A549 (cell line): Measurements from ENCODE around the gene POU3F3. TPM values are rescaled to one million over a fixed set of nuclear protein-coding genes. Genes with fewer than 3 reads are reported as not detected.

Source experiments
- ATAC-seq, 2 experiments: fragments of 200-7000 bp in 1 of 2; fragments of >200 bp in 1 of 2; cut with Nextera tagmentation in 1 of 2; cut with Tn5 transposase in 1 of 2; 3 replicates each; pipeline versions ENCODE4 v1.8.0 to v1.9.1; 2018 to 2020; ENCODE audit warnings: mild to moderate bottlenecking in 1 of 2, moderate library complexity in 1 of 2
- CTCF ChIA-PET: fragments of 300-600 bp; sonication (Branson Sonifier 250); formaldehyde crosslinking; extraction: SDS; loops from one replicate; lab custom pipeline; 2021; ENCODE audit warnings: antibody characterized with exemption, inconsistent platforms; lab: Yijun Ruan, JAX
- POLR2A ChIA-PET: fragments of 350-600 bp; formaldehyde crosslinking; extraction: SDS; loops from one replicate; lab custom pipeline; 2021; ENCODE audit warnings: antibody characterized with exemption, inconsistent platforms; lab: Yijun Ruan, JAX
- DNase-seq, 2 experiments: peaks; one replicate each; pipeline versions ENCODE4 v3.0.0 to v3.0.0-alpha.2; 2011 to 2016; ENCODE audit warnings: low read depth in 1 of 2, low spot score in 1 of 2
- FAIRE-seq: peaks from 2 replicates; lab custom pipeline; 2011; peaks lifted over from hg19 to GRCh38; lab: Jason Lieb, UNC
- H3K27ac ChIP-seq, 2 experiments: fragments of >200 bp; sonication (Bioruptor Twin); formaldehyde crosslinking; 3 replicates each; pipeline ENCODE4 v1.5.1; 2016 to 2017
- H3K4me1 ChIP-seq: fragments of >200 bp; sonication (Bioruptor Twin); formaldehyde crosslinking; 3 replicates; pipeline ENCODE4 v1.6.1; 2016
- H3K4me2 ChIP-seq: fragments of >200 bp; sonication (Bioruptor Twin); formaldehyde crosslinking; 3 replicates; pipeline ENCODE4 v1.6.1; 2016
- H3K4me3 ChIP-seq: fragments of >200 bp; sonication (Bioruptor Twin); formaldehyde crosslinking; 3 replicates; pipeline ENCODE4 v1.5.1; 2016
- H3K9me3 ChIP-seq: fragments of >200 bp; sonication (Bioruptor Twin); formaldehyde crosslinking; 3 replicates; pipeline ENCODE4 v1.6.1; 2016
- ATOH8 ChIP-seq: fragments of 250-450 bp; sonication (Bioruptor Pico); IDR thresholded peaks from 2 replicates; pipeline ENCODE4 v1.5.0; 2020; ENCODE audit warnings: low read depth, mild to moderate bottlenecking, moderate library complexity
- BCL3 ChIP-seq: fragments of >200 bp; sonication (Bioruptor Twin); formaldehyde crosslinking; IDR thresholded peaks from 3 replicates; pipeline ENCODE4 v1.6.1; 2016
- CBX2 ChIP-seq: fragments of 200-600 bp; sonication (generic); IDR thresholded peaks from 2 replicates; pipeline ENCODE4 v1.6.1; 2016; ENCODE audit warnings: low read depth, mild to moderate bottlenecking, borderline replicate concordance
- CHD2 ChIP-seq: fragments of 150-350 bp; IDR thresholded peaks from 2 replicates; pipeline ENCODE4 v1.6.1; 2014; ENCODE audit warnings: low read length; ENCODE audit not compliant: partially characterized antibody
- EHMT2 ChIP-seq: fragments of 200-600 bp; sonication (generic); IDR thresholded peaks from 2 replicates; pipeline ENCODE4 v1.6.1; 2016; ENCODE audit warnings: antibody characterized with exemption, low read depth, mild to moderate bottlenecking, moderate library complexity
- ESRRA ChIP-seq: fragments of 150-350 bp; IDR thresholded peaks from 2 replicates; pipeline ENCODE4 v1.6.1; 2014; ENCODE audit warnings: mild to moderate bottlenecking, low read length, borderline replicate concordance
- HEYL ChIP-seq: fragments of 250-450 bp; sonication (Bioruptor Pico); IDR thresholded peaks from 2 replicates; pipeline ENCODE4 v1.8.0; 2021; ENCODE audit warnings: mild to moderate bottlenecking, moderate library complexity
- HOXA7 ChIP-seq: fragments of 250-450 bp; sonication (Bioruptor Pico); IDR thresholded peaks from 2 replicates; pipeline ENCODE4 v1.5.0; 2020; ENCODE audit warnings: mild to moderate bottlenecking, moderate library complexity
- HOXB5 ChIP-seq: fragments of 250-450 bp; sonication (Bioruptor Pico); IDR thresholded peaks from 2 replicates; pipeline ENCODE4 v1.5.0; 2020; ENCODE audit warnings: mild to moderate bottlenecking, moderate library complexity
- JUN ChIP-seq, 2 experiments: fragments of >200 bp; sonication (Bioruptor Twin); formaldehyde crosslinking; IDR thresholded peaks; 2 replicates in 1 of 2; 3 replicates in 1 of 2; pipeline ENCODE4 v1.6.1; 2016 to 2017
- JUNB ChIP-seq: fragments of >200 bp; sonication (Bioruptor Twin); formaldehyde crosslinking; IDR thresholded peaks from 2 replicates; pipeline ENCODE4 v1.6.1; 2016
- MAZ ChIP-seq: fragments of 150-350 bp; IDR thresholded peaks from 2 replicates; pipeline ENCODE4 v1.6.1; 2014; ENCODE audit warnings: antibody characterized with exemption, low read depth, low read length, borderline replicate concordance
- POLR2AphosphoS2 ChIP-seq: conservative IDR thresholded peaks from 2 replicates; pipeline ENCODE4 v1.6.1; 2012; ENCODE audit warnings: low read length, improper control_type of control experiment, inconsistent platforms
- RARB ChIP-seq: fragments of 250-450 bp; sonication (Bioruptor Pico); IDR thresholded peaks from 2 replicates; pipeline ENCODE4 v1.8.0; 2021; ENCODE audit warnings: mild to moderate bottlenecking, moderate library complexity
- RNF2 ChIP-seq: fragments of 200-600 bp; sonication (generic); IDR thresholded peaks from 2 replicates; pipeline ENCODE4 v1.6.1; 2016; ENCODE audit warnings: low read depth, mild to moderate bottlenecking, antibody characterized with exemption, moderate library complexity, borderline replicate concordance
- SREBF2 ChIP-seq: fragments of 450-650 bp; IDR thresholded peaks from 2 replicates; pipeline ENCODE4 v1.6.1; 2014; ENCODE audit warnings: mild to moderate bottlenecking, moderate library complexity
- TFCP2L1 ChIP-seq: fragments of 250-450 bp; sonication (Bioruptor Pico); IDR thresholded peaks from 2 replicates; pipeline ENCODE4 v1.5.0; 2021; ENCODE audit warnings: mild to moderate bottlenecking
- TP53 ChIP-seq: fragments of 250-450 bp; sonication (Bioruptor Pico); IDR thresholded peaks from 2 replicates; pipeline ENCODE4 v1.5.0; 2021; ENCODE audit warnings: mild to moderate bottlenecking, moderate library complexity
- ZFP36 ChIP-seq: fragments of 450-650 bp; IDR thresholded peaks from 2 replicates; pipeline ENCODE4 v1.6.1; 2014; ENCODE audit warnings: borderline replicate concordance; ENCODE audit not compliant: partially characterized antibody
- ZNF302 ChIP-seq: fragments of 250-450 bp; sonication (Bioruptor Pico); IDR thresholded peaks from 2 replicates; pipeline ENCODE4 v1.9.0; 2021; ENCODE audit warnings: inconsistent platforms, mild to moderate bottlenecking, moderate library complexity
- WGBS: methylation state at CpG from one replicate; pipeline ENCODE4 v1.1.6; 2017; ENCODE audit errors: missing lambda C conversion rate; 5-methylcytosine and 5-hydroxymethylcytosine counted together
- polyA plus RNA-seq, 4 experiments: library from polyadenylated mRNA; depleted of rRNA in 3 of 4; stranded (reverse); fragments of >200 nt; fragmentation: RNase III in 1 of 4; extraction: RNeasy Plus Mini Kit Qiagen cat#74134 plus additional on column Dnase treatment in 1 of 4; gene quantifications; 2 replicates in 3 of 4; 3 replicates in 1 of 4; pipeline ENCODE4 v1.2.3, GENCODE V29; 2011 to 2017
- TF ChIP-seq, protein P1 (sequence below): fragments of 450-650 bp; IDR thresholded peaks from 2 replicates; pipeline ENCODE4 v1.6.1; 2014; ENCODE audit warnings: antibody characterized with exemption
- TF ChIP-seq, protein P2 (sequence below): fragments of >200 bp; sonication (Bioruptor Twin); formaldehyde crosslinking; IDR thresholded peaks from 3 replicates; pipeline ENCODE4 v1.5.1; 2016
- TF ChIP-seq, protein P3 (sequence below): fragments of 250-450 bp; sonication (Bioruptor Pico); IDR thresholded peaks from 2 replicates; pipeline ENCODE4 v1.5.0; 2021; ENCODE audit warnings: mild to moderate bottlenecking, moderate library complexity, borderline replicate concordance
- TF ChIP-seq, protein P4 (sequence below): fragments of 200-600 bp; sonication (generic); IDR thresholded peaks from 2 replicates; pipeline ENCODE4 v1.6.1; 2016; ENCODE audit warnings: antibody characterized with exemption, mild to moderate bottlenecking, moderate library complexity

Gene POU3F3
- polyA plus RNA-seq, 2 of the 4 experiments (the other 2 are of a cell fraction): 0.03 TPM; not detected in 1

- ChIA-PET CTCF (interaction anchor here (0.5 to 1.3 kb wide), 2 partner anchors 25 to 60 kb away, joined by 3 to 4 read pairs; no protein-coding TSS in a partner anchor), POLR2A (no interaction called here)
- no peak for TF ChIP-seq TP53 (CRISPR knock-in tag)
- no peak for TF ChIP-seq MAZ
- no peak for TF ChIP-seq ATOH8
- TF ChIP-seq ZNF302 (CRISPR knock-in tag): no peak
- TF ChIP-seq HOXB5 (CRISPR knock-in tag): no peak
- TF ChIP-seq ESRRA: no peak
- TF ChIP-seq RNF2: no peak
- no peak for TF ChIP-seq JUNB
- TF ChIP-seq, protein P1, sequence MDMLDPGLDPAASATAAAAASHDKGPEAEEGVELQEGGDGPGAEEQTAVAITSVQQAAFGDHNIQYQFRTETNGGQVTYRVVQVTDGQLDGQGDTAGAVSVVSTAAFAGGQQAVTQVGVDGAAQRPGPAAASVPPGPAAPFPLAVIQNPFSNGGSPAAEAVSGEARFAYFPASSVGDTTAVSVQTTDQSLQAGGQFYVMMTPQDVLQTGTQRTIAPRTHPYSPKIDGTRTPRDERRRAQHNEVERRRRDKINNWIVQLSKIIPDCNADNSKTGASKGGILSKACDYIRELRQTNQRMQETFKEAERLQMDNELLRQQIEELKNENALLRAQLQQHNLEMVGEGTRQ: no peak
- TF ChIP-seq JUN (IDR thresholded peaks at IDR 0.05): no peak
- no peak for TF ChIP-seq TFCP2L1
- H3K9me3 ChIP-seq: no peaks in the 10 kb centered on the region
- WGBS: 40% methylated on average over 3 of the region's 3 CpGs
- ATAC-seq: no peak
- no peaks in the 10 kb centered on the region for H3K4me1 ChIP-seq
- H3K4me3 ChIP-seq: no peak overlapping the region
- no peak overlapping the region for H3K27ac ChIP-seq
- no peak for DNase-seq
- H3K4me2 ChIP-seq: no peak overlapping the region
- FAIRE-seq: no peak
Measured at GRCh38 chr2:104825124-104825865, 28.6 kb upstream of the POU3F3 start.

GRCh38 chr2:104826016-104826415, 27.9 kb upstream of the POU3F3 start:
- POLR2A ChIA-PET: no interaction called here
- Histone ChIP-seq H3K4me2 (no peak overlapping the region), H3K9me3 (no peaks in the 10 kb centered on the region), H3K4me3 (no peak overlapping the region), H3K27ac (no peak overlapping the region), H3K4me1 (no peaks in the 10 kb centered on the region)
- no peak for TF ChIP-seq CHD2
- TF ChIP-seq HOXA7 (CRISPR knock-in tag): no peak
- TF ChIP-seq, protein P2, sequence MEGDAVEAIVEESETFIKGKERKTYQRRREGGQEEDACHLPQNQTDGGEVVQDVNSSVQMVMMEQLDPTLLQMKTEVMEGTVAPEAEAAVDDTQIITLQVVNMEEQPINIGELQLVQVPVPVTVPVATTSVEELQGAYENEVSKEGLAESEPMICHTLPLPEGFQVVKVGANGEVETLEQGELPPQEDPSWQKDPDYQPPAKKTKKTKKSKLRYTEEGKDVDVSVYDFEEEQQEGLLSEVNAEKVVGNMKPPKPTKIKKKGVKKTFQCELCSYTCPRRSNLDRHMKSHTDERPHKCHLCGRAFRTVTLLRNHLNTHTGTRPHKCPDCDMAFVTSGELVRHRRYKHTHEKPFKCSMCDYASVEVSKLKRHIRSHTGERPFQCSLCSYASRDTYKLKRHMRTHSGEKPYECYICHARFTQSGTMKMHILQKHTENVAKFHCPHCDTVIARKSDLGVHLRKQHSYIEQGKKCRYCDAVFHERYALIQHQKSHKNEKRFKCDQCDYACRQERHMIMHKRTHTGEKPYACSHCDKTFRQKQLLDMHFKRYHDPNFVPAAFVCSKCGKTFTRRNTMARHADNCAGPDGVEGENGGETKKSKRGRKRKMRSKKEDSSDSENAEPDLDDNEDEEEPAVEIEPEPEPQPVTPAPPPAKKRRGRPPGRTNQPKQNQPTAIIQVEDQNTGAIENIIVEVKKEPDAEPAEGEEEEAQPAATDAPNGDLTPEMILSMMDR: no peak
- TF ChIP-seq ZNF302 (CRISPR knock-in tag): no peak
- no peak for TF ChIP-seq ZFP36
- TF ChIP-seq POLR2AphosphoS2: no peak
- no peak for TF ChIP-seq JUNB
- TF ChIP-seq, protein P3, sequence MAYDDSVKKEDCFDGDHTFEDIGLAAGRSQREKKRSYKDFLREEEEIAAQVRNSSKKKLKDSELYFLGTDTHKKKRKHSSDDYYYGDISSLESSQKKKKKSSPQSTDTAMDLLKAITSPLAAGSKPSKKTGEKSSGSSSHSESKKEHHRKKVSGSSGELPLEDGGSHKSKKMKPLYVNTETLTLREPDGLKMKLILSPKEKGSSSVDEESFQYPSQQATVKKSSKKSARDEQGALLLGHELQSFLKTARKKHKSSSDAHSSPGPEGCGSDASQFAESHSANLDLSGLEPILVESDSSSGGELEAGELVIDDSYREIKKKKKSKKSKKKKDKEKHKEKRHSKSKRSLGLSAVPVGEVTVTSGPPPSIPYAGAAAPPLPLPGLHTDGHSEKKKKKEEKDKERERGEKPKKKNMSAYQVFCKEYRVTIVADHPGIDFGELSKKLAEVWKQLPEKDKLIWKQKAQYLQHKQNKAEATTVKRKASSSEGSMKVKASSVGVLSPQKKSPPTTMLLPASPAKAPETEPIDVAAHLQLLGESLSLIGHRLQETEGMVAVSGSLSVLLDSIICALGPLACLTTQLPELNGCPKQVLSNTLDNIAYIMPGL: no peak
- no peak for TF ChIP-seq RARB (CRISPR knock-in tag)
- TF ChIP-seq CBX2: no peak
- TF ChIP-seq BCL3: no peak
- TF ChIP-seq TFCP2L1: no peak
- no peak for TF ChIP-seq HEYL (CRISPR knock-in tag)
- TF ChIP-seq, protein P4, sequence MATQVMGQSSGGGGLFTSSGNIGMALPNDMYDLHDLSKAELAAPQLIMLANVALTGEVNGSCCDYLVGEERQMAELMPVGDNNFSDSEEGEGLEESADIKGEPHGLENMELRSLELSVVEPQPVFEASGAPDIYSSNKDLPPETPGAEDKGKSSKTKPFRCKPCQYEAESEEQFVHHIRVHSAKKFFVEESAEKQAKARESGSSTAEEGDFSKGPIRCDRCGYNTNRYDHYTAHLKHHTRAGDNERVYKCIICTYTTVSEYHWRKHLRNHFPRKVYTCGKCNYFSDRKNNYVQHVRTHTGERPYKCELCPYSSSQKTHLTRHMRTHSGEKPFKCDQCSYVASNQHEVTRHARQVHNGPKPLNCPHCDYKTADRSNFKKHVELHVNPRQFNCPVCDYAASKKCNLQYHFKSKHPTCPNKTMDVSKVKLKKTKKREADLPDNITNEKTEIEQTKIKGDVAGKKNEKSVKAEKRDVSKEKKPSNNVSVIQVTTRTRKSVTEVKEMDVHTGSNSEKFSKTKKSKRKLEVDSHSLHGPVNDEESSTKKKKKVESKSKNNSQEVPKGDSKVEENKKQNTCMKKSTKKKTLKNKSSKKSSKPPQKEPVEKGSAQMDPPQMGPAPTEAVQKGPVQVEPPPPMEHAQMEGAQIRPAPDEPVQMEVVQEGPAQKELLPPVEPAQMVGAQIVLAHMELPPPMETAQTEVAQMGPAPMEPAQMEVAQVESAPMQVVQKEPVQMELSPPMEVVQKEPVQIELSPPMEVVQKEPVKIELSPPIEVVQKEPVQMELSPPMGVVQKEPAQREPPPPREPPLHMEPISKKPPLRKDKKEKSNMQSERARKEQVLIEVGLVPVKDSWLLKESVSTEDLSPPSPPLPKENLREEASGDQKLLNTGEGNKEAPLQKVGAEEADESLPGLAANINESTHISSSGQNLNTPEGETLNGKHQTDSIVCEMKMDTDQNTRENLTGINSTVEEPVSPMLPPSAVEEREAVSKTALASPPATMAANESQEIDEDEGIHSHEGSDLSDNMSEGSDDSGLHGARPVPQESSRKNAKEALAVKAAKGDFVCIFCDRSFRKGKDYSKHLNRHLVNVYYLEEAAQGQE: no peak
- TF ChIP-seq HOXB5 (CRISPR knock-in tag): no peak
- no peak for TF ChIP-seq EHMT2
- no peak for TF ChIP-seq SREBF2
- ATAC-seq: no peak
- WGBS: 20% methylated on average over 2 of the region's 2 CpGs
- DNase-seq: no peak
- CTCF ChIA-PET: interaction anchor here (0.5 to 1.3 kb wide), 3 partner anchors 24 to 1382 kb away, joined by 3 to 4 read pairs (median 3); no protein-coding TSS in a partner anchor
- FAIRE-seq: no peak
